IMR-90 (cell line): ENCODE results near the gene NR5A1. TPM values are rescaled to one million over a fixed set of nuclear protein-coding genes. Genes with fewer than 3 reads are reported as not detected.

ENCODE experiments used
- ATAC-seq: fragments of 200-7000 bp; cut with Tn5 transposase; 2 replicates; pipeline ENCODE4 v1.9.1; 2020; ENCODE audit warnings: low read depth, mild to moderate bottlenecking, moderate library complexity
- BruUV-seq: library from RNA; stranded (reverse); fragments of 400-500 nt; replicated peaks from 2 replicates; lab custom pipeline; 2021; lab: Mats Ljungman, UMichigan
- CTCF ChIA-PET: fragments of 300-600 bp; formaldehyde crosslinking; extraction: SDS; loops from one replicate; lab custom pipeline; 2021; ENCODE audit warnings: antibody characterized with exemption; lab: Yijun Ruan, JAX
- POLR2A ChIA-PET: fragments of 300-600 bp; sonication (Branson Sonifier 250); formaldehyde crosslinking; loops from one replicate; lab custom pipeline; 2022; ENCODE audit warnings: antibody characterized with exemption; ENCODE audit not compliant: unreplicated experiment; lab: Charles Lee
- DNase-seq: peaks from one replicate; pipeline ENCODE4 v3.0.0; 2013
- H2AFZ ChIP-seq: replicated peaks from 2 replicates; pipeline ENCODE3; 2013; ENCODE audit warnings: low read length, mild to moderate bottlenecking; ENCODE audit not compliant: poor library complexity
- H2AK5ac ChIP-seq: 2 replicates; pipeline ENCODE4 v1.6.1; 2013; ENCODE audit warnings: low read depth, low read length, inconsistent platforms
- H2AK9ac ChIP-seq: replicated peaks from 2 replicates; pipeline ENCODE3; 2013; ENCODE audit warnings: mild to moderate bottlenecking, low read depth, low read length, moderate library complexity; ENCODE audit not compliant: poor library complexity
- H2BK120ac ChIP-seq: 2 replicates; pipeline ENCODE4 v1.6.1; 2013; ENCODE audit warnings: low read depth, low read length, inconsistent platforms
- H2BK15ac ChIP-seq: 3 replicates; pipeline ENCODE4 v1.6.1; 2013; ENCODE audit warnings: low read depth, low read length, inconsistent platforms
- H2BK20ac ChIP-seq: 2 replicates; pipeline ENCODE4 v1.6.1; 2013; ENCODE audit warnings: low read depth, mild to moderate bottlenecking, inconsistent platforms, low read length, moderate library complexity
- H2BK5ac ChIP-seq: 2 replicates; pipeline ENCODE4 v1.6.1; 2013; ENCODE audit warnings: mild to moderate bottlenecking, low read depth, low read length, inconsistent platforms; ENCODE audit not compliant: poor library complexity, severe bottlenecking
- H3K14ac ChIP-seq: replicated peaks from 2 replicates; pipeline ENCODE4 v1.6.1; 2013; ENCODE audit warnings: low read depth, low read length, inconsistent platforms
- H3K18ac ChIP-seq: 2 replicates; pipeline ENCODE4 v1.6.1; 2013; ENCODE audit warnings: low read depth, low read length, control low read depth
- H3K23ac ChIP-seq: 2 replicates; pipeline ENCODE4 v1.6.1; 2013; ENCODE audit warnings: low read depth, low read length, inconsistent platforms
- H3K27ac ChIP-seq: 2 replicates; pipeline ENCODE4 v1.5.1; 2013; ENCODE audit warnings: mild to moderate bottlenecking, control low read depth, low read length; ENCODE audit not compliant: insufficient read depth
- H3K27me3 ChIP-seq: 2 replicates; pipeline ENCODE4 v1.6.1; 2013; ENCODE audit warnings: low read length; ENCODE audit not compliant: control insufficient read depth, insufficient read depth
- H3K36me3 ChIP-seq: 2 replicates; pipeline ENCODE4 v1.6.1; 2013; ENCODE audit warnings: low read length, mixed read lengths; ENCODE audit not compliant: control insufficient read depth, insufficient read depth
- H3K4ac ChIP-seq: 2 replicates; pipeline ENCODE4 v1.6.1; 2013; ENCODE audit warnings: low read depth, low read length, inconsistent platforms
- H3K4me1 ChIP-seq: 2 replicates; pipeline ENCODE4 v1.6.1; 2013; ENCODE audit warnings: low read length, mixed read lengths; ENCODE audit not compliant: control insufficient read depth, insufficient read depth
- H3K4me2 ChIP-seq: 2 replicates; pipeline ENCODE4 v1.6.1; 2013; ENCODE audit warnings: low read depth, mild to moderate bottlenecking, control low read depth, low read length, moderate library complexity
- H3K4me3 ChIP-seq: 2 replicates; pipeline ENCODE4 v1.5.1; 2013; ENCODE audit warnings: low read depth, mild to moderate bottlenecking, control low read depth, low read length, moderate library complexity; ENCODE audit not compliant: insufficient read depth
- H3K56ac ChIP-seq: 2 replicates; pipeline ENCODE4 v1.6.1; 2013; ENCODE audit warnings: low read length, inconsistent platforms; ENCODE audit not compliant: insufficient read depth; ENCODE audit errors: extremely low read depth
- H3K79me1 ChIP-seq, 2 experiments: 2 replicates each; pipeline ENCODE4 v1.6.1; 2013; ENCODE audit warnings: low read length in 2 of 2, inconsistent platforms in 1 of 2, low read depth in 1 of 2
- H3K9ac ChIP-seq: 2 replicates; pipeline ENCODE4 v1.6.1; 2013; ENCODE audit warnings: low read depth, low read length, control low read depth
- H3K9me1 ChIP-seq: 2 replicates; pipeline ENCODE4 v1.6.1; 2013; ENCODE audit warnings: low read length, inconsistent platforms; ENCODE audit not compliant: insufficient read depth
- H3K9me3 ChIP-seq: 2 replicates; pipeline ENCODE4 v1.6.1; 2013; ENCODE audit warnings: low read length; ENCODE audit not compliant: control insufficient read depth, insufficient read depth
- H4K20me1 ChIP-seq: 2 replicates; pipeline ENCODE4 v1.6.1; 2013; ENCODE audit warnings: low read length, inconsistent platforms; ENCODE audit not compliant: insufficient read depth
- H4K5ac ChIP-seq: 2 replicates; pipeline ENCODE4 v1.6.1; 2013; ENCODE audit warnings: mild to moderate bottlenecking, low read depth, low read length, control low read depth
- H4K8ac ChIP-seq, 2 experiments: 2 replicates each; pipeline ENCODE4 v1.6.1; 2013; ENCODE audit warnings: low read depth in 2 of 2, low read length in 2 of 2, control low read depth in 1 of 2, inconsistent platforms in 1 of 2
- H4K91ac ChIP-seq: 2 replicates; pipeline ENCODE4 v1.6.1; 2013; ENCODE audit warnings: low read depth, low read length, inconsistent platforms; ENCODE audit not compliant: insufficient read depth
- CEBPB ChIP-seq: IDR thresholded peaks from 2 replicates; pipeline ENCODE4 v1.6.1; 2012; ENCODE audit warnings: low read depth, low read length, improper control_type of control experiment
- CHD1 ChIP-seq: IDR thresholded peaks from 2 replicates; pipeline ENCODE4 v1.6.1; 2012; ENCODE audit warnings: low read depth, low read length, improper control_type of control experiment
- MAZ ChIP-seq: IDR thresholded peaks from 2 replicates; pipeline ENCODE4 v1.6.1; 2012; ENCODE audit warnings: low read depth, mild to moderate bottlenecking, low read length, improper control_type of control experiment, moderate library complexity, borderline replicate concordance
- POLR2A ChIP-seq: IDR thresholded peaks from 2 replicates; pipeline ENCODE4 v1.6.1; 2012; ENCODE audit warnings: mild to moderate bottlenecking, low read depth, low read length
- SMC3 ChIP-seq: fragments of 150-350 bp; IDR thresholded peaks from 2 replicates; pipeline ENCODE4 v1.6.1; 2016; ENCODE audit warnings: low read depth, mild to moderate bottlenecking, antibody characterized with exemption, low read length, moderate library complexity
- WGBS, 2 experiments: methylation state at CpG; one replicate each; pipeline versions ENCODE4 v1.1.5 to v1.1.7; 2013; ENCODE audit warnings: missing lambda C conversion rate in 2 of 2; ENCODE audit not compliant: insufficient read length in 1 of 2; ENCODE audit errors: extremely low coverage in 2 of 2; 5-methylcytosine and 5-hydroxymethylcytosine counted together
- dilution Hi-C: fragments of 300-500 bp; cut with HindIII; formaldehyde crosslinking; loops from one replicate; pipeline ENCODE4 v1.14.3; 2018; ENCODE audit warnings: low sequenced_read_pairs; ENCODE audit not compliant: unreplicated experiment
- in situ Hi-C: fragments of 300-500 bp; cut with MboI; formaldehyde crosslinking; loops from 3 replicates; pipeline ENCODE4 v1.14.3; 2019; ENCODE audit warnings: low sequenced_read_pairs, inconsistent platforms, mixed read lengths
- intact Hi-C: fragments of 100-400 bp; cut with micrococcal nuclease; formaldehyde crosslinking; loops from 2 replicates; pipeline ENCODE4 v1.10.0; 2022
- polyA plus RNA-seq, 3 experiments: library from polyadenylated mRNA; depleted of rRNA; stranded (reverse); fragments of >200 nt; gene quantifications; 2 replicates each; pipeline ENCODE4 v1.2.3, GENCODE V29; 2012; ENCODE audit warnings: low replicate concordance in 1 of 3
- total RNA-seq: library from RNA; depleted of rRNA; stranded (reverse); fragments of >200 nt; gene quantifications from 2 replicates; pipeline ENCODE4 v1.2.3, GENCODE V29; 2012

NR5A1 gene
- total and polyA plus RNA-seq, 2 of the 4 experiments (the other 2 are of a cell fraction), result not detected

DNA sequence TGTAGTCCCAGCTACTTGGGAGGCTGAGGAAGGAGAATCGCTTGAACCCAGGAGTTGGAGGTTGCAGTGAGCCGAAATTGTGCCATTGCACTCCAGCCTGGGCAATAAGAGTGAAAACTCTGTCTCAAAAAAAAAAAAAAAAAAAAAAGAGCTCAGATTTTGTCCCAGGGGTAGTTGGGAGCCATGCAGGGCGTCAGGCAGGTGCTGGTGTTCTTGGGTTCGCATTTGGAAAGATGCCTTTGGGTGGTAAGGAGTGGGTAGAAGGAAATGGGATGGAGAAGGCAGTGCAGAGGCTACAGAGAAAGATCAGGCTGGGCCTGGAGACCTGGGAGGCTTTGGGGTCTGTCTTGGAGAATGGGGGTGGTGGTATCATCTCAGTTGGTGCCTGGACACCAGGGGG is 33.0 kb downstream of the NR5A1 start:
- no peak overlapping the region for H3K18ac ChIP-seq
- no peaks in the 10 kb centered on the region for H3K36me3 ChIP-seq
- in situ Hi-C loops, result no loop called here
- H4K20me1 ChIP-seq, result no peaks in the 10 kb centered on the region
- no peak overlapping the region for H3K4ac ChIP-seq
- no peak overlapping the region for H3K4me3 ChIP-seq
- no peaks in the 10 kb centered on the region for H3K9me3 ChIP-seq
- H4K91ac ChIP-seq, result no peak overlapping the region
- peaks cover 76% of the 10 kb centered on the region for H3K27me3 ChIP-seq
- H3K27ac ChIP-seq, result no peak overlapping the region
- ATAC-seq (no peak), DNase-seq (no peak)
- H3K9me1 ChIP-seq, result no peaks in the 10 kb centered on the region
- H2AK9ac ChIP-seq, result no peak overlapping the region
- TF ChIP-seq SMC3 (no peak), POLR2A (no peak), CEBPB (no peak), CHD1 (no peak), MAZ (no peak)
- no peak overlapping the region for H3K4me2 ChIP-seq
- POLR2A ChIA-PET, result no interaction called here
- no peak overlapping the region for H2BK5ac ChIP-seq
- CTCF ChIA-PET, result interaction anchor here (0.6 kb wide), 1 partner anchor 66 kb away, joined by 5 read pairs; no protein-coding TSS in a partner anchor
- no peak overlapping the region for H2BK20ac ChIP-seq
- no peaks in the 10 kb centered on the region for H3K79me1 ChIP-seq
- no peak overlapping the region for H4K5ac ChIP-seq
- no peak overlapping the region for H3K23ac ChIP-seq
- H3K4me1 ChIP-seq, result no peaks in the 10 kb centered on the region
- dilution Hi-C loops, result no loop called here
- no peak overlapping the region for H2BK15ac ChIP-seq
- H3K14ac ChIP-seq, result no peak overlapping the region
- no TSS peak for BruUV-seq
- H3K56ac ChIP-seq, result no peak overlapping the region
- H2BK120ac ChIP-seq, result no peak overlapping the region
- intact Hi-C loops, result no loop called here
- H3K9ac ChIP-seq, result no peak overlapping the region
- H4K8ac ChIP-seq, result no peak overlapping the region
- no peak overlapping the region for H2AFZ ChIP-seq
- H2AK5ac ChIP-seq, result no peak overlapping the region
- no CpG with 5 or more reads among the region's 4 CpGs for WGBS, 2 experiments
